BJ (cell line): ENCODE data around the gene ZMYM4. TPM values are rescaled to one million over a fixed set of nuclear protein-coding genes. Genes with fewer than 3 reads are reported as not detected.
"Not testable (repeated sequence)": the region's sequence is repeated elsewhere in the genome, so short reads cannot be mapped to it uniquely, and the experiment has no call there.

Experiments used
- CTCF ChIA-PET: fragments of 350-600 bp; formaldehyde crosslinking; extraction: SDS; loops from one replicate; lab custom pipeline; 2021; ENCODE audit warnings: antibody characterized with exemption, inconsistent platforms; lab: Yijun Ruan, JAX
- POLR2A ChIA-PET: fragments of 300-600 bp; sonication (Branson Sonifier 250); formaldehyde crosslinking; extraction: SDS; loops from one replicate; lab custom pipeline; 2021; ENCODE audit warnings: antibody characterized with exemption; lab: Charles Lee
- DNase-seq: peaks from one replicate; pipeline ENCODE4 v3.0.0-alpha.2; 2011; ENCODE audit warnings: low read depth
- H3K27me3 ChIP-seq: 2 replicates; pipeline ENCODE4 v1.6.0; 2011; ENCODE audit warnings: low read length; ENCODE audit not compliant: control insufficient read depth, insufficient read depth
- H3K36me3 ChIP-seq: 2 replicates; pipeline ENCODE4 v1.5.1; 2011; ENCODE audit warnings: low read length; ENCODE audit not compliant: control insufficient read depth, insufficient read depth
- H3K4me3 ChIP-seq: 2 replicates; pipeline ENCODE4 v1.5.1; 2011; ENCODE audit warnings: low read depth, mild to moderate bottlenecking, control low read depth, low read length
- CTCF ChIP-seq: IDR thresholded peaks from 2 replicates; pipeline ENCODE4 v1.5.1; 2011; ENCODE audit warnings: low read depth, mild to moderate bottlenecking, control low read depth, inconsistent platforms, low read length, moderate library complexity; ENCODE audit not compliant: insufficient read depth
- polyA plus RNA-seq: library from polyadenylated mRNA; depleted of rRNA; stranded (reverse); fragments of >200 nt; gene quantifications from 2 replicates; pipeline ENCODE4 v1.2.3, GENCODE V29; 2011

Gene ZMYM4
- polyA plus RNA-seq, 1 experiment, result 19.2 TPM

GRCh38 chr1:35377555-35377954 lies 109.0 kb downstream of the ZMYM4 start:
- ChIA-PET POLR2A (no interaction called here), CTCF (interaction anchor here (1.5 kb wide), 1 partner anchor 15 kb away, joined by 3 read pairs; no protein-coding TSS in a partner anchor)
- no peak for TF ChIP-seq CTCF

GRCh38 chr1:35379317-35380000 lies 111.0 kb downstream of the ZMYM4 start:
- ChIA-PET CTCF (interaction anchor here (0.9 kb wide), 1 partner anchor 72 kb away, joined by 4 read pairs; no protein-coding TSS in a partner anchor), POLR2A (no interaction called here)
- Histone ChIP-seq H3K4me3 (no peak overlapping the region), H3K27me3 (no peaks in the 10 kb centered on the region), H3K36me3 (peaks cover 1% of the 10 kb centered on the region)
- no peak for TF ChIP-seq CTCF
- no peak for DNase-seq

More at GRCh38 chr1:35377555-35377954, 109.0 kb downstream of the ZMYM4 start:
- no peak for DNase-seq
- peaks cover 3% of the 10 kb centered on the region for H3K36me3 ChIP-seq
- no peak overlapping the region for H3K4me3 ChIP-seq
- no peaks in the 10 kb centered on the region for H3K27me3 ChIP-seq

GRCh38 chr1:35380111-35380510 lies 111.6 kb downstream of the ZMYM4 start:
- H3K27me3 ChIP-seq, H3K36me3 ChIP-seq, POLR2A ChIA-PET, H3K4me3 ChIP-seq, DNase-seq: not testable (repeated sequence)
- CTCF ChIA-PET, result interaction anchor here (0.7 kb wide), 1 partner anchor 20 kb away, joined by 4 read pairs; no protein-coding TSS in a partner anchor

GRCh38 chr1:35382107-35382506 lies 113.6 kb downstream of the ZMYM4 start:
- TF ChIP-seq CTCF, result no peak
- no peak for DNase-seq
- CTCF ChIA-PET, result no interaction called here
- peaks cover 3% of the 10 kb centered on the region for H3K36me3 ChIP-seq
- POLR2A ChIA-PET, result no interaction called here
- H3K4me3 ChIP-seq, result no peak overlapping the region
- H3K27me3 ChIP-seq, result no peaks in the 10 kb centered on the region

- Histone ChIP-seq H3K27me3 (no peaks in the 10 kb centered on the region), H3K4me3 (no peak overlapping the region), H3K36me3 (peaks cover 6% of the 10 kb centered on the region)
- ChIA-PET POLR2A (no interaction called here), CTCF (no interaction called here)
- no peak for TF ChIP-seq CTCF
- DNase-seq, result no peak
Measured at GRCh38 chr1:35386290-35386689, 117.8 kb downstream of the ZMYM4 start.
